Colonic mucosa (tissue), 4 donors: Measurements from ENCODE around the gene MEIOSIN. TPM values are rescaled to one million over a fixed set of nuclear protein-coding genes. Genes with fewer than 3 reads are reported as not detected.
"Not testable (repeated sequence)": the region's sequence is repeated elsewhere in the genome, so short reads cannot be mapped to it uniquely, and the experiment has no call there.

Source experiments
- DNase-seq: peaks from one replicate; pipeline ENCODE4 v3.0.0-alpha.2; 2020
- H3K27ac ChIP-seq: fragments of 200-600 bp; one replicate; pipeline ENCODE4 v1.8.0; 2021
- H3K27me3 ChIP-seq: fragments of 200-600 bp; one replicate; pipeline ENCODE4 v1.8.0; 2021
- H3K36me3 ChIP-seq: fragments of 200-600 bp; one replicate; pipeline ENCODE4 v1.8.0; 2021
- H3K4me1 ChIP-seq: fragments of 200-600 bp; one replicate; pipeline ENCODE4 v1.8.0; 2021; ENCODE audit warnings: mild to moderate bottlenecking
- H3K4me3 ChIP-seq: fragments of 200-600 bp; one replicate; pipeline ENCODE4 v1.8.0; 2021
- H3K9ac ChIP-seq, 2 donors: one replicate each; pipeline ENCODE4 v1.7.0; 2013; ENCODE audit warnings: control low read depth in 2 of 2, low read depth in 2 of 2, low read length in 2 of 2
- H3K9me3 ChIP-seq: fragments of 200-600 bp; one replicate; pipeline ENCODE4 v1.8.0; 2021
- intact Hi-C: fragments of 100-400 bp; cut with DNase I; formaldehyde crosslinking; loops from one replicate; pipeline ENCODE4 v1.14.1; 2022
- total RNA-seq, 2 donors: library from RNA; stranded (reverse); fragmentation: NEBNext Ultra II Directional in 1 of 2; extraction: Animal tissue kit (Norgen Biotek cat#: 25700) in 1 of 2; gene quantifications; one replicate each; pipeline ENCODE4 v1.2.1, GENCODE V29; 2021
- TF ChIP-seq, protein P1 (sequence below): fragments of 200-600 bp; IDR thresholded peaks from one replicate; pipeline ENCODE4 v1.8.0; 2022; ENCODE audit warnings: antibody characterized with exemption, mild to moderate bottlenecking
- donor health status: healthy.
- donor health status: DM: no; HTN: no; CAD: no.
- donor health status: DM: no; HTN: no; CAD: no.

The MEIOSIN gene
- total RNA-seq, 2 donors from 2014 or later, result not detected

DNA sequence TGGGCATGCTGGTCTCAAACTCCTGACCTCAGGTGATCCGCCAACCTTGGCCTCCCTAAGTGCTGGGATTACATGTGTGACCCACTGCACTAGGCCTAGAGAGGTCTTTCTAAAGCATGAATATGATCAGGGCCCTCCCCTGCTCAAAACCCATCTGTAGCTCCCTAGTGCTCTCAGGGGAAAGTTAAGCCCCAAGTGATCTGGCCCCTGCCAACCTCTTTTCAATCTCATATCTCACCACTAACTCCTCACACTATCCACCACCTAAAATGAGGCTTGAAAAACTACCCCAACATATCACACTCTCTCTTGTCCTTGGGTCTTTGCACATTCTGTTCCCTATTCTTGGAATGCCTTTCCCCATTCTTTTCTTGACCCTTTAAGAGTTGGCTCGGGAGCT is 61.4 kb downstream of the MEIOSIN start:
- no peaks in the 10 kb centered on the region for H3K9me3 ChIP-seq
- H3K4me1 ChIP-seq, result peaks cover 11% of the 10 kb centered on the region
- no peaks in the 10 kb centered on the region for H3K36me3 ChIP-seq
- DNase-seq, result no peak
- no peak overlapping the region for H3K4me3 ChIP-seq
- peaks cover 4% of the 10 kb centered on the region for H3K27me3 ChIP-seq
- TF ChIP-seq, protein P1, sequence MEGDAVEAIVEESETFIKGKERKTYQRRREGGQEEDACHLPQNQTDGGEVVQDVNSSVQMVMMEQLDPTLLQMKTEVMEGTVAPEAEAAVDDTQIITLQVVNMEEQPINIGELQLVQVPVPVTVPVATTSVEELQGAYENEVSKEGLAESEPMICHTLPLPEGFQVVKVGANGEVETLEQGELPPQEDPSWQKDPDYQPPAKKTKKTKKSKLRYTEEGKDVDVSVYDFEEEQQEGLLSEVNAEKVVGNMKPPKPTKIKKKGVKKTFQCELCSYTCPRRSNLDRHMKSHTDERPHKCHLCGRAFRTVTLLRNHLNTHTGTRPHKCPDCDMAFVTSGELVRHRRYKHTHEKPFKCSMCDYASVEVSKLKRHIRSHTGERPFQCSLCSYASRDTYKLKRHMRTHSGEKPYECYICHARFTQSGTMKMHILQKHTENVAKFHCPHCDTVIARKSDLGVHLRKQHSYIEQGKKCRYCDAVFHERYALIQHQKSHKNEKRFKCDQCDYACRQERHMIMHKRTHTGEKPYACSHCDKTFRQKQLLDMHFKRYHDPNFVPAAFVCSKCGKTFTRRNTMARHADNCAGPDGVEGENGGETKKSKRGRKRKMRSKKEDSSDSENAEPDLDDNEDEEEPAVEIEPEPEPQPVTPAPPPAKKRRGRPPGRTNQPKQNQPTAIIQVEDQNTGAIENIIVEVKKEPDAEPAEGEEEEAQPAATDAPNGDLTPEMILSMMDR, result no peak
- no peak overlapping the region for H3K9ac ChIP-seq
- no peak overlapping the region for H3K27ac ChIP-seq
- intact Hi-C loops, result no loop called here

DNA sequence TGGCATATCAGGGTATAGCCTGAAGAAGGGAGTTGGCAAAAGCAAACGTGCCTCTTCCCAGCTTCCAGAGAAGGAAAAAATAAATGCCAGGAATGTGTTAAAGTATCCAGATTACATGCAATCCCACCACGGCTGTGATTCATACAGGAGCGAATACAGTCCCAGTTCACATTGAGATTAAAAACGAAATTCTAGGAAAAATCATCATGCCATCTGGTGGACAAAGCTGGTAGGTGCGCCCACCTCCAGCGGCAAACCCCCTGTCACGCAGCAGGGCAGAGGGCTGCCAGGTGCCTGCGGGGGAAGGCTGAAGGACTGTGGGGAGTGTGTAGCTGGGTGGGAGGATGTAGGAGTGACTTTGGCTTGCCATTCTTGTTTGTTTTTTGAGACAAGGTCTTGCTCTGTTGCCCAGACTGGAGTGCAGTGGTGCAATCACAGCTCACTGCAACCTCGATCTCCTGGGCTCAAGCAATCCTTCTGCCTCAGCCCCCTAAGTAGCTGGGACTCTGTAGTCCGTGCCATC is 65.8 kb downstream of the MEIOSIN start:
- no peak for DNase-seq
- H3K36me3 ChIP-seq, result no peaks in the 10 kb centered on the region
- TF ChIP-seq, protein P1, result peak; percentile 91
- H3K27ac ChIP-seq, result no peak overlapping the region
- no peaks in the 10 kb centered on the region for H3K4me1 ChIP-seq
- H3K9ac ChIP-seq, result no peak overlapping the region
- intact Hi-C loops, result no loop called here
- H3K4me3 ChIP-seq, result no peak overlapping the region
- H3K27me3 ChIP-seq, result peaks cover 4% of the 10 kb centered on the region
- H3K9me3 ChIP-seq, result no peaks in the 10 kb centered on the region

GRCh38 chr19:45799541-45799940 is 66.3 kb downstream of the MEIOSIN start:
- DNase-seq, H3K4me3 ChIP-seq, H3K9me3 ChIP-seq, intact Hi-C loops, H3K9ac ChIP-seq, H3K27ac ChIP-seq, H3K4me1 ChIP-seq, H3K27me3 ChIP-seq, H3K36me3 ChIP-seq: not testable (repeated sequence)

GRCh38 chr19:45800070-45800553 is 66.9 kb downstream of the MEIOSIN start:
- no peak overlapping the region for H3K9ac ChIP-seq

GRCh38 chr19:45801603-45802175 is 68.5 kb downstream of the MEIOSIN start:
- no peak for DNase-seq

More at GRCh38 chr19:45800070-45800553, 66.9 kb downstream of the MEIOSIN start:
- H3K27me3 ChIP-seq, result no peaks in the 10 kb centered on the region
- intact Hi-C loops, result no loop called here
- H3K27ac ChIP-seq, result no peak overlapping the region
- H3K4me1 ChIP-seq, result no peaks in the 10 kb centered on the region
- H3K4me3 ChIP-seq, result no peak overlapping the region
- H3K36me3 ChIP-seq, result no peaks in the 10 kb centered on the region
- TF ChIP-seq, protein P1, result no peak
- no peaks in the 10 kb centered on the region for H3K9me3 ChIP-seq
- DNase-seq, result no peak

More at GRCh38 chr19:45801603-45802175, 68.5 kb downstream of the MEIOSIN start:
- TF ChIP-seq, protein P1, result no peak
- Histone ChIP-seq H3K4me3 (no peak overlapping the region), H3K27me3 (no peaks in the 10 kb centered on the region), H3K27ac (no peak overlapping the region), H3K36me3 (no peaks in the 10 kb centered on the region), H3K4me1 (no peaks in the 10 kb centered on the region), H3K9me3 (no peaks in the 10 kb centered on the region), H3K9ac (no peak overlapping the region)
- intact Hi-C loops, result no loop called here
